ENCODE results near the gene UNG.

Gene UNG

GRCh38 chr12:109157986-109158385 lies 60.6 kb downstream of the UNG start:
- DNase-seq = no peak

GRCh38 chr12:109160433-109160832 lies 63.0 kb downstream of the UNG start:
- no peak for DNase-seq
